Measurements from ENCODE around the gene CD63.

DNA sequence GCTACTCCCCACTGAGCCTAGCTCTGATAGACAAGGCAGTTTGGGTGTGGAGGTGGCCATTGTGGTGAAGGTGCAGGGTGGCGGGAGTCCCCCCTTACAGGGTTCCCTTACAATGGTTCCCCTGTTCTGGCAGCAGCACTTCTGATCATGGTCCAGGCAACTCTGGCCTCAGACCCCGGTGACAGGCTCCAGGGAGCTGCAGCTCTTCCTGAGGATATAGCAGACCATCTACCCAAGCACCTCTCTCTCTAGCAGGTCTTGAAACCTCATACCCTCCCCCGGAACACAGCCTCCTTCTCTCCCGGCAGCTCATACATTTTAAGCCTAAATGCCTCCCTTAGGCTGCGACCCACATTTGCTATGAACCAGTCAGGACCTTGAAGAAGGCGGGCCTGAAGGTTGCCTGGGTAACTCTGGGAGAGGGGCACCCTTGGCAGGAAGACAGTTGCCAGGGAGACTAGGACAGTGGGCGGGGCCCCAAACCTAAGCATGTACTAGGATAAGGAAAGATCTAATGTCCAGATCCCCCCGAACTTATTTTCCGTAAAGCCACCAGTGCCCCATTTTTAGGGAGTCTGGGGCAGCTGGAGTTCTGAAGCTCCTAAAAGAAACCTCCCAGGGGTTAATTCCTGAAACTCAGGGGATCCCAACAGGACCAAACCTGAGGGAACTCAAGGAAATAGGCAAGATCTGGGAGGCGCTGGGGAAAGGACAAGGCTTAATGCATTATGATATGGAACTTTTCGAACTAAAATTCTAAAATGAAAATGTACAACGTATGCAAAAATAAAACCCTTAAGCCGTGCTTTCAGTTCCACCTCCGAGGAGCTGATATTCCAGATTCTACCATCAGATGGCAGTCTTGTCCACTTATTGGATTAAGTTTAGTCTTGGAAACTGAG is 9.6 kb upstream of the CD63 start:
- TF ChIP-seq POLR2A (IDR thresholded peaks at IDR 0.05), result no peak
- TF ChIP-seq EP300 (IDR thresholded peaks at IDR 0.05; ENCODE audit: low read depth), result no peak
- TF ChIP-seq, protein P1, sequence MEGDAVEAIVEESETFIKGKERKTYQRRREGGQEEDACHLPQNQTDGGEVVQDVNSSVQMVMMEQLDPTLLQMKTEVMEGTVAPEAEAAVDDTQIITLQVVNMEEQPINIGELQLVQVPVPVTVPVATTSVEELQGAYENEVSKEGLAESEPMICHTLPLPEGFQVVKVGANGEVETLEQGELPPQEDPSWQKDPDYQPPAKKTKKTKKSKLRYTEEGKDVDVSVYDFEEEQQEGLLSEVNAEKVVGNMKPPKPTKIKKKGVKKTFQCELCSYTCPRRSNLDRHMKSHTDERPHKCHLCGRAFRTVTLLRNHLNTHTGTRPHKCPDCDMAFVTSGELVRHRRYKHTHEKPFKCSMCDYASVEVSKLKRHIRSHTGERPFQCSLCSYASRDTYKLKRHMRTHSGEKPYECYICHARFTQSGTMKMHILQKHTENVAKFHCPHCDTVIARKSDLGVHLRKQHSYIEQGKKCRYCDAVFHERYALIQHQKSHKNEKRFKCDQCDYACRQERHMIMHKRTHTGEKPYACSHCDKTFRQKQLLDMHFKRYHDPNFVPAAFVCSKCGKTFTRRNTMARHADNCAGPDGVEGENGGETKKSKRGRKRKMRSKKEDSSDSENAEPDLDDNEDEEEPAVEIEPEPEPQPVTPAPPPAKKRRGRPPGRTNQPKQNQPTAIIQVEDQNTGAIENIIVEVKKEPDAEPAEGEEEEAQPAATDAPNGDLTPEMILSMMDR (IDR thresholded peaks at IDR 0.05), result peak; percentile 85 to 98 (median 87)

All from transverse colon (tissue), 3 donors.